ENCODE results near the gene ARHGEF3.

Gene ARHGEF3

GRCh38 chr3:56836276-56837163 is 34.8 kb upstream of the ARHGEF3 start:
- Histone ChIP-seq H2AFZ (ENCODE audit: low read length) (no peak overlapping the region), H2BK12ac (ENCODE audit: low read length) (no peak overlapping the region), H3K23ac (ENCODE audit: low read depth, low read length, poor library complexity) (no peak overlapping the region), H4K8ac (ENCODE audit: low read depth, low read length) (no peak overlapping the region), H3K27ac (replicated peaks; ENCODE audit: low read length) (no peak overlapping the region), H2BK120ac (ENCODE audit: low read depth, low read length) (no peak overlapping the region), H2AK5ac (ENCODE audit: low read depth, low read length) (no peak overlapping the region), H3K18ac (ENCODE audit: low read length) (no peak overlapping the region), H3K4ac (ENCODE audit: low read length) (no peak overlapping the region), H3K27me3 (ENCODE audit: control insufficient read depth in 3 of 3, insufficient read depth in 3 of 3, low read depth in 1 of 3, low read length in 3 of 3) (no peaks in the 10 kb centered on the region), H3K79me1 (ENCODE audit: low read depth, low read length) (no peaks in the 10 kb centered on the region), H3K4me3 (ENCODE audit: low read length in 2 of 2) (no peak overlapping the region), H3K9me3 (replicated peaks in 1 of 2; ENCODE audit: control insufficient read depth in 2 of 2, insufficient read depth in 1 of 2, low read depth in 1 of 2, low read length in 2 of 2) (no peaks in the 10 kb centered on the region), H3K9ac (ENCODE audit: low read depth, low read length, poor library complexity) (no peak overlapping the region), H2BK15ac (ENCODE audit: low read length) (no peak overlapping the region), H3K4me2 (ENCODE audit: insufficient read depth, low read length, poor library complexity, severe bottlenecking) (no peak overlapping the region), H3K36me3 (replicated peaks in 1 of 2; ENCODE audit: control insufficient read depth in 2 of 2, insufficient read depth in 2 of 2, low read length in 2 of 2) (no peaks in the 10 kb centered on the region), H2BK5ac (ENCODE audit: low read length) (no peak overlapping the region), H3K4me1 (ENCODE audit: control insufficient read depth in 2 of 2, insufficient read depth in 1 of 2, low read depth in 1 of 2, low read length in 2 of 2) (peaks cover 6 to 7% of the 10 kb centered on the region in 2 donors), H4K91ac (ENCODE audit: low read depth, low read length, poor library complexity) (no peak overlapping the region), H3K14ac (ENCODE audit: low read length) (no peak overlapping the region)
- no CpG with 5 or more reads among the region's 9 CpGs for WGBS, 2 donors (ENCODE audit: extremely low coverage in 2 of 2, insufficient read length in 2 of 2, insufficient replicate concordance in 1 of 2)
- DNase-seq (ENCODE audit: low spot score) = no peak

GRCh38 chr3:56835650-56836227 is 34.0 kb upstream of the ARHGEF3 start:
- Histone ChIP-seq H3K27ac (replicated peaks; ENCODE audit: low read length) (no peak overlapping the region), H3K79me1 (ENCODE audit: low read depth, low read length) (no peaks in the 10 kb centered on the region), H3K27me3 (ENCODE audit: control insufficient read depth in 3 of 3, insufficient read depth in 3 of 3, low read depth in 1 of 3, low read length in 3 of 3) (no peaks in the 10 kb centered on the region), H3K4me2 (ENCODE audit: insufficient read depth, low read length, poor library complexity, severe bottlenecking) (no peak overlapping the region), H3K36me3 (replicated peaks in 1 of 2; ENCODE audit: control insufficient read depth in 2 of 2, insufficient read depth in 2 of 2, low read length in 2 of 2) (no peaks in the 10 kb centered on the region), H3K9me3 (replicated peaks in 1 of 2; ENCODE audit: control insufficient read depth in 2 of 2, insufficient read depth in 1 of 2, low read depth in 1 of 2, low read length in 2 of 2) (no peaks in the 10 kb centered on the region), H3K18ac (ENCODE audit: low read length) (no peak overlapping the region), H2BK12ac (ENCODE audit: low read length) (no peak overlapping the region), H4K91ac (ENCODE audit: low read depth, low read length, poor library complexity) (no peak overlapping the region), H2BK120ac (ENCODE audit: low read depth, low read length) (no peak overlapping the region), H2BK15ac (ENCODE audit: low read length) (no peak overlapping the region), H2AK5ac (ENCODE audit: low read depth, low read length) (no peak overlapping the region), H4K8ac (ENCODE audit: low read depth, low read length) (no peak overlapping the region), H3K9ac (ENCODE audit: low read depth, low read length, poor library complexity) (no peak overlapping the region), H3K23ac (ENCODE audit: low read depth, low read length, poor library complexity) (no peak overlapping the region), H3K4me3 (ENCODE audit: low read length in 2 of 2) (no peak overlapping the region), H2AFZ (ENCODE audit: low read length) (no peak overlapping the region), H3K4me1 (ENCODE audit: control insufficient read depth in 2 of 2, insufficient read depth in 1 of 2, low read depth in 1 of 2, low read length in 2 of 2) (peaks cover 6 to 7% of the 10 kb centered on the region in 2 donors), H2BK5ac (ENCODE audit: low read length) (no peak overlapping the region), H3K4ac (ENCODE audit: low read length) (no peak overlapping the region), H3K14ac (ENCODE audit: low read length) (no peak overlapping the region)
- WGBS, 2 donors (ENCODE audit: extremely low coverage in 2 of 2, insufficient read length in 2 of 2, insufficient replicate concordance in 1 of 2) = no CpG with 5 or more reads among the region's 6 CpGs
- no peak for DNase-seq (ENCODE audit: low spot score)

- Histone ChIP-seq H4K91ac (ENCODE audit: low read depth, low read length, poor library complexity) (no peak overlapping the region), H3K14ac (ENCODE audit: low read length) (no peak overlapping the region), H3K18ac (ENCODE audit: low read length) (no peak overlapping the region), H3K4ac (ENCODE audit: low read length) (no peak overlapping the region), H3K9me3 (replicated peaks in 1 of 2; ENCODE audit: control insufficient read depth in 2 of 2, insufficient read depth in 1 of 2, low read depth in 1 of 2, low read length in 2 of 2) (no peaks in the 10 kb centered on the region), H3K4me3 (ENCODE audit: low read length in 2 of 2) (no peak overlapping the region), H3K27ac (replicated peaks; ENCODE audit: low read length) (no peak overlapping the region), H3K4me2 (ENCODE audit: insufficient read depth, low read length, poor library complexity, severe bottlenecking) (no peak overlapping the region), H3K23ac (ENCODE audit: low read depth, low read length, poor library complexity) (no peak overlapping the region), H2BK15ac (ENCODE audit: low read length) (no peak overlapping the region), H4K8ac (ENCODE audit: low read depth, low read length) (no peak overlapping the region), H3K79me1 (ENCODE audit: low read depth, low read length) (no peaks in the 10 kb centered on the region), H2BK12ac (ENCODE audit: low read length) (no peak overlapping the region), H3K36me3 (replicated peaks in 1 of 2; ENCODE audit: control insufficient read depth in 2 of 2, insufficient read depth in 2 of 2, low read length in 2 of 2) (no peaks in the 10 kb centered on the region), H3K27me3 (ENCODE audit: control insufficient read depth in 3 of 3, insufficient read depth in 3 of 3, low read depth in 1 of 3, low read length in 3 of 3) (no peaks in the 10 kb centered on the region), H2BK5ac (ENCODE audit: low read length) (no peak overlapping the region), H2AFZ (ENCODE audit: low read length) (no peak overlapping the region), H2BK120ac (ENCODE audit: low read depth, low read length) (no peak overlapping the region), H2AK5ac (ENCODE audit: low read depth, low read length) (no peak overlapping the region), H3K4me1 (ENCODE audit: control insufficient read depth in 2 of 2, insufficient read depth in 1 of 2, low read depth in 1 of 2, low read length in 2 of 2) (peaks cover 6 to 7% of the 10 kb centered on the region in 2 donors), H3K9ac (ENCODE audit: low read depth, low read length, poor library complexity) (no peak overlapping the region)
- DNase-seq (ENCODE audit: low spot score) = no peak
- WGBS, 2 donors (ENCODE audit: extremely low coverage in 2 of 2, insufficient read length in 2 of 2, insufficient replicate concordance in 1 of 2) = no CpG with 5 or more reads among the region's 2 CpGs
Measured at GRCh38 chr3:56833536-56833935, 31.8 kb upstream of the ARHGEF3 start.

- H3K27me3 ChIP-seq (ENCODE audit: control insufficient read depth in 3 of 3, insufficient read depth in 3 of 3, low read depth in 1 of 3, low read length in 3 of 3) = no peaks in the 10 kb centered on the region
- no peaks in the 10 kb centered on the region for H3K36me3 ChIP-seq (replicated peaks in 1 of 2; ENCODE audit: control insufficient read depth in 2 of 2, insufficient read depth in 2 of 2, low read length in 2 of 2)
- H3K4ac ChIP-seq (ENCODE audit: low read length) = no peak overlapping the region
- no peak overlapping the region for H2BK15ac ChIP-seq (ENCODE audit: low read length)
- no peak overlapping the region for H3K9ac ChIP-seq (ENCODE audit: low read depth, low read length, poor library complexity)
- no peak overlapping the region for H2BK5ac ChIP-seq (ENCODE audit: low read length)
- DNase-seq (ENCODE audit: low spot score) = no peak
- H2BK120ac ChIP-seq (ENCODE audit: low read depth, low read length) = no peak overlapping the region
- H3K4me1 ChIP-seq (ENCODE audit: control insufficient read depth in 2 of 2, insufficient read depth in 1 of 2, low read depth in 1 of 2, low read length in 2 of 2) = peaks cover 6 to 7% of the 10 kb centered on the region in 2 donors
- H2BK12ac ChIP-seq (ENCODE audit: low read length) = no peak overlapping the region
- no peak overlapping the region for H2AK5ac ChIP-seq (ENCODE audit: low read depth, low read length)
- no peak overlapping the region for H3K23ac ChIP-seq (ENCODE audit: low read depth, low read length, poor library complexity)
- H3K18ac ChIP-seq (ENCODE audit: low read length) = no peak overlapping the region
- H2AFZ ChIP-seq (ENCODE audit: low read length) = no peak overlapping the region
- no peak overlapping the region for H3K4me2 ChIP-seq (ENCODE audit: insufficient read depth, low read length, poor library complexity, severe bottlenecking)
- no peak overlapping the region for H4K91ac ChIP-seq (ENCODE audit: low read depth, low read length, poor library complexity)
- H3K79me1 ChIP-seq (ENCODE audit: low read depth, low read length) = no peaks in the 10 kb centered on the region
- H4K8ac ChIP-seq (ENCODE audit: low read depth, low read length) = no peak overlapping the region
- no peak overlapping the region for H3K27ac ChIP-seq (replicated peaks; ENCODE audit: low read length)
- no peak overlapping the region for H3K4me3 ChIP-seq (ENCODE audit: low read length in 2 of 2)
- H3K9me3 ChIP-seq (replicated peaks in 1 of 2; ENCODE audit: control insufficient read depth in 2 of 2, insufficient read depth in 1 of 2, low read depth in 1 of 2, low read length in 2 of 2) = no peaks in the 10 kb centered on the region
- no peak overlapping the region for H3K14ac ChIP-seq (ENCODE audit: low read length)
Measured at GRCh38 chr3:56833022-56833421, 31.3 kb upstream of the ARHGEF3 start.

Data from neuronal stem cell (in vitro differentiated cells).